ENCODE data around the gene RPL10A.

RPL10A gene

DNA sequence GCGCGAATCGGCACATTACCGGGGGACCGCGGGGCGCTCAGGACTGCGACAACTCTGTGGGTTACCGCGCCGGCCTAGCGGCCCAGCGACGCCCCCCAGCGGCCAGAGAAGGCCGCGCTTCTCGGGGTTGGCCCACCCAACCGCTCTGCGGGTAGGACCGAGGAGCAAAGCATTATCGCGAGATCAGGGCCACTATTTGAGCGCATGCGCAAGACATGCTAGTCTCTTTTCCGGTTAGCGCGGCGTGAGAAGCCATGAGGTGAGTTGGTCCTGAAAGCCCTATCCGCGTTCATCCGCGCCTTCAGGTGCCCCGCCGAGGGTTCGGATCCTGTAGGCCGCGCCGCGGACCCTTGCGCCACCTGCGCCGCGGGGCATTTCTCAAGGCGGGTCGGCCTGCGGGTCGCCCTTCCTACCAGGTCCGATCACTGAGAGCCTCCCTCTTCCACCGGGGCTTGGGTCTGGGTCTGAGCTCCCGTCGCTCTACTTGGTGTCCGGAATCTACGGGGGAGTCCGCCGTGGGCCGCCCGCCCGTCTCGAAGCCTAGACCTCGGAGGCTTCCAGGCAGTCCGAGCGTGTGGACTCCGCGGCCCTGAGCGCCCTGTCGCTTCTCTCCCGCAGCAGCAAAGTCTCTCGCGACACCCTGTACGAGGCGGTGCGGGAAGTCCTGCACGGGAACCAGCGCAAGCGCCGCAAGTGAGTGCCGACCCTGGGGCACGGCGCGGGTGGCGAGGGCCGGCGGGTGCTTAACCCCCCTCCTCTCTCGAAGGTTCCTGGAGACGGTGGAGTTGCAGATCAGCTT lies at the start of gene RPL10A:
TSS of gene RPL10A (plus strand) at position 221 of the 799 bp plus-strand sequence. CDS start at position 255, 34 bp downstream.
- peak within 1 kb of the TSS; percentile 94 for H3K4me3 ChIP-seq (ENCODE audit: control insufficient read depth, low read depth, low read length)
- peak; percentile 85 for TF ChIP-seq CTCF (conservative IDR thresholded peaks at IDR 0.05; ENCODE audit: control insufficient read depth, insufficient read depth, low read depth, low read length)
- DNase-seq (ENCODE audit: low read depth) = peak; percentile 96

DNA sequence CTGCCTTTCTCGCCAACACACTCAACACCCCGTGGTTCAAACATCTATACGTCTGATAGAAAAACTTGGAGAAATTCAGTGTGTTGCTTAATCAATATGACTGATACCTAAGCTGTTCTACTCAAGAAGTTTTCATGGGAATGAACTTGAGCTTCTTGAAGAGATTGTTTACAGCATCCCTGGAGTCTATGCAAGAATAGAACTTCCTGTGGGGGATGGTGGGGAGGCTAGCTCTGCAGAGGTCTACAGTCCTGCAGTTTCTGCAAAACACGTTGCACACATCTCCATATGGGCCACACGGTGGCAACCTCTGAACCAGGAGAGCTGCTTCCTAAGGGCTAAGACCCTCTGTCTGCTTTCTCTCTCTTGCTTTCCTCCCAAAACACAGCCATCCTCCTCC lies 48.8 kb upstream of the RPL10A start:
- TF ChIP-seq CTCF (conservative IDR thresholded peaks at IDR 0.05; ENCODE audit: control insufficient read depth, insufficient read depth, low read depth, low read length) = peak; percentile 21
- DNase-seq (ENCODE audit: low read depth) = peak; percentile 56
- no peak overlapping the region for H3K4me3 ChIP-seq (ENCODE audit: control insufficient read depth, low read depth, low read length)

GRCh38 chr6:35419961-35420360 lies 48.2 kb upstream of the RPL10A start:
- no peak for TF ChIP-seq CTCF (conservative IDR thresholded peaks at IDR 0.05; ENCODE audit: control insufficient read depth, insufficient read depth, low read depth, low read length)
- H3K4me3 ChIP-seq (ENCODE audit: control insufficient read depth, low read depth, low read length) = no peak overlapping the region
- DNase-seq (ENCODE audit: low read depth) = no peak

GRCh38 chr6:35425284-35425683 lies 42.9 kb upstream of the RPL10A start:
- TF ChIP-seq CTCF (conservative IDR thresholded peaks at IDR 0.05; ENCODE audit: control insufficient read depth, insufficient read depth, low read depth, low read length) = no peak
- no peak overlapping the region for H3K4me3 ChIP-seq (ENCODE audit: control insufficient read depth, low read depth, low read length)
- DNase-seq (ENCODE audit: low read depth) = peak; percentile 91

GRCh38 chr6:35426074-35426473 lies 42.1 kb upstream of the RPL10A start:
- TF ChIP-seq CTCF (conservative IDR thresholded peaks at IDR 0.05; ENCODE audit: control insufficient read depth, insufficient read depth, low read depth, low read length) = no peak
- no peak overlapping the region for H3K4me3 ChIP-seq (ENCODE audit: control insufficient read depth, low read depth, low read length)
- no peak for DNase-seq (ENCODE audit: low read depth)

DNA sequence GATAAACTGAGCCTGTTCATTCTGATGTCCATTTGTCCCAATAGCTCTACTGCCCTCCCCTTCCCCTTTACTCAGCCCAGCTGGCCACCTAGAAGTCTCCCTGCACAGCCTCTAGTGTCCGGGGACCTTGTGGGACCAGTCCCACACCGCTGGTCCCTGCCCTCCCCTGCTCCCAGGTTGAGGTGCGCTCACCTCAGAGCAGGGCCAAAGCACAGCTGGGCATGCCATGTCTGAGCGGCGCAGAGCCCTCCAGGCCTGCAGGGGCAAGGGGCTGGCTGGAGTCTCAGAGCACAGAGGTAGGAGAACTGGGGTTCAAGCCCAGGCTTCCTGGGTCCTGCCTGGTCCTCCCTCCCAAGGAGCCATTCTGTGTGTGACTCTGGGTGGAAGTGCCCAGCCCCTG lies 40.8 kb upstream of the RPL10A start:
- no peak for TF ChIP-seq CTCF (conservative IDR thresholded peaks at IDR 0.05; ENCODE audit: control insufficient read depth, insufficient read depth, low read depth, low read length)
- no peak overlapping the region for H3K4me3 ChIP-seq (ENCODE audit: control insufficient read depth, low read depth, low read length)
- no peak for DNase-seq (ENCODE audit: low read depth)

Measured in fibroblast of mammary gland (primary cell).